Effector memory CD4-positive, alpha-beta T cell (primary cell): ENCODE measurements around the gene CNIH4.
"Not testable (repeated sequence)": the region's sequence is repeated elsewhere in the genome, so short reads cannot be mapped to it uniquely, and the experiment has no call there.

ENCODE experiments used
- DNase-seq, 3 donors: peaks; one replicate each; pipeline ENCODE4 v3.0.0-alpha.2; 2020
- H3K27ac ChIP-seq: 2 replicates; pipeline ENCODE4 v1.7.0; 2013; ENCODE audit warnings: mild to moderate bottlenecking, low read length, moderate library complexity; ENCODE audit not compliant: insufficient read depth, poor library complexity, severe bottlenecking
- H3K27me3 ChIP-seq: replicated peaks from 2 replicates; pipeline ENCODE4 v1.7.0; 2013; ENCODE audit warnings: mild to moderate bottlenecking, low read length; ENCODE audit not compliant: insufficient read depth, control insufficient read depth, poor library complexity, severe bottlenecking
- H3K36me3 ChIP-seq: 2 replicates; pipeline ENCODE4 v1.7.0; 2013; ENCODE audit warnings: mild to moderate bottlenecking, low read length, moderate library complexity; ENCODE audit not compliant: control insufficient read depth, insufficient read depth
- H3K4me1 ChIP-seq: 2 replicates; pipeline ENCODE4 v1.7.0; 2013; ENCODE audit warnings: low read length, mild to moderate bottlenecking; ENCODE audit not compliant: control insufficient read depth, insufficient read depth, poor library complexity, severe bottlenecking
- H3K4me3 ChIP-seq: 2 replicates; pipeline ENCODE4 v1.7.0; 2013; ENCODE audit warnings: low read length, low read depth, mild to moderate bottlenecking; ENCODE audit not compliant: insufficient read depth, poor library complexity, severe bottlenecking
- H3K9me3 ChIP-seq: 2 replicates; pipeline ENCODE4 v1.7.0; 2013; ENCODE audit warnings: mild to moderate bottlenecking, low read length, moderate library complexity; ENCODE audit not compliant: control insufficient read depth
- total RNA-seq, 3 donors: gene quantifications; one replicate each; lab custom pipeline; 2026; lab: John Stamatoyannopoulos, UW

CNIH4 gene
- 14.5 to 25.8 (median 20.1) reads per million in 3 donors for total RNA-seq

DNA sequence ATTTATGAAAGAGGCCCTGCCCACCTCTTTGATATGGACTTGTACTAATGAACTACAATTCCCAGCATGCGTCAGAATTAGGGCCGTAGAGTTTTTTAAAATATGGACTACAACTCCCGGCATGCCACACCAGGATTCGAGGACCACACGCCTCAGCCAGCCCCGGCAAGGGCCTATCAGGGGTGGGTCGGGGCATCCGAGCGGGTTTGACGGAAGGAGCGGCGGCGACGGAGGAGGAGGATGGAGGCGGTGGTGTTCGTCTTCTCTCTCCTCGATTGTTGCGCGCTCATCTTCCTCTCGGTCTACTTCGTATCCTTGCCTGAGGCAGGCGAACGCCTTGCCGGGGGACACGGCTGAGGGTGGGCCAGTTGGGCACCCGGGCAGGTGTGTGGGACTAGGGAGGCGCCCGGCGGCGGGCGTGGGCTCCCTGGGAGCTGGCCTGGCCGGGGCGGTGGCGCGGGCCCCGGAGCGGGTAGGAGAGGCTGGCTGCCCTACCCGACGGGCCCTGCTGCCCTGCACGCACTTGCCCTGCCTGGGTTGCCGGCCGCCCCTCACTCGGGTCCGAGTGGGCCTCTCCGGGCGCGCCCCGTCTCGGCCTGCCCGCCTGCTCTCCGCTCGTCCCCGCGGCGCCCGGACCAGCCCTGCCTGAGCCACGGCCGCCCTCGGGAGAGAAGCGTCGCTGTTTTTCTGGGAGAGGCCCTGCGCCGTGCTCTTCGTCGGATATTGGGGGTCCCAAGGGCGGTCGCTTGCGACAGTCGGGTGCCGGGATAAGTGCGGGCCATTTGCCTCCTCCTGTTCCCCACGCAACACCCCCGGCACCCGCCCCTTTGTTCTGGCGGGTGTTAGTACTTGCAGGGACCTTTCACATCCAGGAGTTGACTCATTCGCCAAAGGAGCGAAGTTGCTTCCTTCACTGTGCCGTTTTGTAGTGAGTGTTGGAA is at the start of gene CNIH4:
CNIH4 (plus strand) TSS at position 195 of the 941 bp plus-strand sequence; CDS start at position 241, 46 bp downstream.
- peaks cover 12% of the 10 kb centered on the region for H3K4me1 ChIP-seq
- peak within 1 kb of the TSS; percentile 88 for H3K4me3 ChIP-seq
- no peaks in the 10 kb centered on the region for H3K36me3 ChIP-seq
- H3K27ac ChIP-seq: peak within 1 kb of the TSS; percentile 82
- H3K9me3 ChIP-seq: no peaks in the 10 kb centered on the region
- DNase-seq: peak; percentile 80 to 87 (median 87)
- no peaks in the 10 kb centered on the region for H3K27me3 ChIP-seq

DNA sequence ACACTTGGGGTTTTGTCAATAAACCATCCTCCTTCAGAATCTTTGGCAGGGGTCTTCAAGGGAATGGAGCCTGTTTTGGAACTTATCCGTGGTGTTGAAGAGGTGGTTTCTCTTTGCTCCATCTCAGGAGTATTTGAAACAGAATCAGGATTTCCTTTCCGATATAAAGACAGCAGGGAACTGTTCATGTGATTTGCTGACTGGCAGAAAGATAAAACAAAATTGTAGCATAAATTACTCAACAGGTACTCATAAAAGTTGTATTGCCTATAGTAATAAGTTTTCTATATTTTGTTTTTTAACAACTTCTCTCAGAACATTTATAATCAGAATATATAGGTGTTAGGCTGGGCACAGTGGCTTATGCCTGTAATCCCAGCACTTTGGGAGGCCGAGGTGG is 48.6 kb upstream of the CNIH4 start:
- H3K4me3 ChIP-seq: no peak overlapping the region
- no peak overlapping the region for H3K27ac ChIP-seq
- H3K4me1 ChIP-seq: no peaks in the 10 kb centered on the region
- H3K27me3 ChIP-seq: no peaks in the 10 kb centered on the region
- H3K9me3 ChIP-seq: no peaks in the 10 kb centered on the region
- H3K36me3 ChIP-seq: peaks cover 49% of the 10 kb centered on the region
- DNase-seq: no peak

DNA sequence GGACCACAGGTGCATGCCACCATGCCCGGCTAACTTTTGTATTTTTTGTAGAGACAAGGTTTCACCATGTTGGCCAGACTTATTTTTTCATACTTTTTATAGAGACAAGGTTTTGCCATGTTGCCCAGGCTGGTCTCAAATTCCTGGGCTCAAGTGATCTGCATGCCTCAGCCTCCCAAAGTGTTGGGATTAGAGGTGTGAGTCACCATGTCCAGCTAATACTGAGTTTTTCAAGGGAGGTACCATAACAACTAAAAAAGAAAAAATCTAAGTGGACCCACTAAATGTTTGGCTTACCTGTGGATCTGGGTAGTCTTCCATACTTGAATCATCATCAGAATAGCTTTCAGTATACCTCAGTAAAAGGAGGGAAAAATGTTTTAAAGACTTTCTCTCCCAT is 45.2 kb upstream of the CNIH4 start:
- not testable (repeated sequence) for H3K27ac ChIP-seq, H3K27me3 ChIP-seq, H3K4me1 ChIP-seq, DNase-seq, H3K9me3 ChIP-seq, H3K4me3 ChIP-seq
- H3K36me3 ChIP-seq: peaks cover 49% of the 10 kb centered on the region

GRCh38 chr1:224312025-224312424 is 44.7 kb upstream of the CNIH4 start:
- Histone ChIP-seq H3K4me1 (no peaks in the 10 kb centered on the region), H3K27ac (no peak overlapping the region)

GRCh38 chr1:224317383-224318045 is 39.2 kb upstream of the CNIH4 start:
- no peak for DNase-seq
- Histone ChIP-seq H3K4me1 (no peaks in the 10 kb centered on the region), H3K27ac (no peak overlapping the region), H3K36me3 (peaks cover 22% of the 10 kb centered on the region), H3K27me3 (no peaks in the 10 kb centered on the region), H3K4me3 (no peak overlapping the region), H3K9me3 (no peaks in the 10 kb centered on the region)

More at GRCh38 chr1:224312025-224312424, 44.7 kb upstream of the CNIH4 start:
- H3K9me3 ChIP-seq: no peaks in the 10 kb centered on the region
- no peak for DNase-seq
- no peak overlapping the region for H3K4me3 ChIP-seq
- H3K36me3 ChIP-seq: peaks cover 45% of the 10 kb centered on the region
- H3K27me3 ChIP-seq: no peaks in the 10 kb centered on the region

DNA sequence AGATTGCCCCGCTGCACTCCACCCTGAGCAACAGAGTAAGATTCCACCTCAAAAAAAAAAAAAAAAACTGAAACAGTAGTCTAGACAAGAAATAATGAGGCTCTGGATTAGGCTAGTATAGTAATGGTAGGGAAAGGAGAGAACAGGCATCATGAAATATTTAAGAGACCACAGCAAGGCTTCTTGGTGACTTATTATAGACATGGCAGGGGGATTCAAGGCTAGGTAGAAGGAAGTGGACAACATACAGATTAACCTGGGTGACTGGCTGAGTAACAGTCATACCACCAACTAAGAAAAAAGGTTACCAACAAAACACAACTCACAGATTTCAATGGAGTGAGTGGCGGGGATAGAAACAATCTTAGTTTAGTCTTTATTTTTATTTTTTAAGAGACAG is 35.0 kb upstream of the CNIH4 start:
- no peak for DNase-seq
- Histone ChIP-seq H3K36me3 (peaks cover 3% of the 10 kb centered on the region), H3K27me3 (no peaks in the 10 kb centered on the region), H3K4me3 (no peak overlapping the region), H3K27ac (no peak overlapping the region), H3K9me3 (no peaks in the 10 kb centered on the region), H3K4me1 (no peaks in the 10 kb centered on the region)

DNA sequence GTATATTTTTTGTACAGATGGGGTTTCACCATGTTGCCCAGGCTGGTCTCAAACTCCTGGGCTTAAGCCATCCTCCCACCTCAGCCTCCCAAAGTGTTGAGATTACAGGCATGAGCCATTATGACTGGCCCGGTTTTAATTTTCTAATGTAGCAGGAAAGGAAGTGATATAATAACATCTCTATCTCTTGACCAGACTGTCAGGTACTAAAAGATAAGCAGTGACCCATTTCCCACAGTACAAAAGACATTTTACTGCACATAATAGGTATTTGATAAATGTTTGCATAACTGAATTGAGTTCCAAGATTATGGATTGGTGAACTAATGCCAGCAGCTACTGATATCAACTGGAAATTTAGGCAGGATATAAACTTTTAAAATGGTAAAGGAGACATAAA is 30.7 kb upstream of the CNIH4 start:
- no peak overlapping the region for H3K27ac ChIP-seq
- DNase-seq: no peak
- H3K27me3 ChIP-seq: no peaks in the 10 kb centered on the region
- peaks cover 3% of the 10 kb centered on the region for H3K36me3 ChIP-seq
- no peak overlapping the region for H3K4me3 ChIP-seq
- H3K9me3 ChIP-seq: no peaks in the 10 kb centered on the region
- peaks cover 8% of the 10 kb centered on the region for H3K4me1 ChIP-seq

- DNase-seq: no peak
- Histone ChIP-seq H3K27me3 (no peaks in the 10 kb centered on the region), H3K36me3 (peaks cover 3% of the 10 kb centered on the region), H3K9me3 (no peaks in the 10 kb centered on the region), H3K27ac (no peak overlapping the region), H3K4me3 (no peak overlapping the region), H3K4me1 (peaks cover 8% of the 10 kb centered on the region)
Measured at GRCh38 chr1:224328644-224329043, 28.0 kb upstream of the CNIH4 start.

GRCh38 chr1:224329484-224329841 is 27.2 kb upstream of the CNIH4 start:
- peak overlapping the region; percentile 89 for H3K27ac ChIP-seq
- H3K4me3 ChIP-seq: peak overlapping the region; percentile 76
- peaks cover 8% of the 10 kb centered on the region for H3K4me1 ChIP-seq
- peaks cover 3% of the 10 kb centered on the region for H3K36me3 ChIP-seq
- no peaks in the 10 kb centered on the region for H3K27me3 ChIP-seq
- no peak for DNase-seq
- H3K9me3 ChIP-seq: no peaks in the 10 kb centered on the region
